Smooth muscle cell (in vitro differentiated cells): Measurements from ENCODE around the gene RRP1B. TPM values are rescaled to one million over a fixed set of nuclear protein-coding genes. Genes with fewer than 3 reads are reported as not detected.

ENCODE experiments used
- DNase-seq: peaks from one replicate; lab custom pipeline; 2025; ENCODE audit not compliant: unreplicated experiment; lab: John Stamatoyannopoulos, UW
- H2AFZ ChIP-seq: fragments of 200-600 bp; sonication (generic); 2 replicates; pipeline ENCODE4 v1.6.0; 2016; ENCODE audit warnings: antibody characterized with exemption, low read depth, mild to moderate bottlenecking
- H3F3A ChIP-seq: fragments of 200-600 bp; sonication (generic); 2 replicates; pipeline ENCODE4 v1.6.0; 2017; ENCODE audit warnings: antibody characterized with exemption, low read depth
- H3K27ac ChIP-seq: fragments of 200-600 bp; sonication (generic); 2 replicates; pipeline ENCODE4 v1.5.1; 2016; ENCODE audit warnings: low read depth, mild to moderate bottlenecking
- H3K27me3 ChIP-seq: fragments of 200-600 bp; sonication (generic); 2 replicates; pipeline ENCODE4 v1.6.1; 2016; ENCODE audit warnings: low read depth, mild to moderate bottlenecking
- H3K36me3 ChIP-seq: fragments of 200-600 bp; sonication (generic); 2 replicates; pipeline ENCODE4 v1.5.1; 2016; ENCODE audit warnings: low read depth
- H3K4me1 ChIP-seq: fragments of 200-600 bp; sonication (generic); 2 replicates; pipeline ENCODE4 v1.5.1; 2016; ENCODE audit warnings: low read depth
- H3K4me2 ChIP-seq: fragments of 200-600 bp; sonication (generic); 2 replicates; pipeline ENCODE4 v1.6.0; 2016; ENCODE audit warnings: mild to moderate bottlenecking
- H3K4me3 ChIP-seq: fragments of 200-600 bp; sonication (generic); 2 replicates; pipeline ENCODE4 v1.5.1; 2016; ENCODE audit warnings: mild to moderate bottlenecking
- H3K79me2 ChIP-seq: fragments of 200-600 bp; sonication (generic); 2 replicates; pipeline ENCODE4 v1.6.0; 2016; ENCODE audit warnings: low read depth, mild to moderate bottlenecking
- H3K9ac ChIP-seq: fragments of 200-600 bp; sonication (generic); 2 replicates; pipeline ENCODE4 v1.6.0; 2016; ENCODE audit warnings: low read depth
- H3K9me3 ChIP-seq: fragments of 200-600 bp; sonication (generic); replicated peaks from 2 replicates; pipeline ENCODE4 v1.5.1; 2016; ENCODE audit warnings: low read depth
- H4K20me1 ChIP-seq: fragments of 200-600 bp; sonication (generic); 2 replicates; pipeline ENCODE4 v1.6.0; 2016; ENCODE audit warnings: low read depth
- WGBS: methylation state at CpG from one replicate; pipeline ENCODE4 v1.1.7; 2016; ENCODE audit warnings: low lambda C conversion rate; 5-methylcytosine and 5-hydroxymethylcytosine counted together
- polyA plus RNA-seq: library from polyadenylated mRNA; unstranded; fragments of >200 nt; fragmentation: Nextera tagmentation; extraction: Ambion mirVana; gene quantifications from 2 replicates; pipeline ENCODE4 v1.2.1, GENCODE V29; 2016
- total RNA-seq: library from RNA; depleted of rRNA; stranded (reverse); fragments of >200 nt; gene quantifications from 2 replicates; pipeline ENCODE4 v1.2.3, GENCODE V29; 2014
- TF ChIP-seq, protein P1 (sequence below): fragments of 200-600 bp; sonication (generic); IDR thresholded peaks from 2 replicates; pipeline ENCODE4 v1.5.1; 2017; ENCODE audit warnings: borderline replicate concordance, mild to moderate bottlenecking, antibody characterized with exemption; ENCODE audit not compliant: insufficient read depth, poor library complexity, severe bottlenecking

RRP1B gene
- total and polyA plus RNA-seq, 2 experiments from 2014 or later: 10.6 to 19.3 TPM

DNA sequence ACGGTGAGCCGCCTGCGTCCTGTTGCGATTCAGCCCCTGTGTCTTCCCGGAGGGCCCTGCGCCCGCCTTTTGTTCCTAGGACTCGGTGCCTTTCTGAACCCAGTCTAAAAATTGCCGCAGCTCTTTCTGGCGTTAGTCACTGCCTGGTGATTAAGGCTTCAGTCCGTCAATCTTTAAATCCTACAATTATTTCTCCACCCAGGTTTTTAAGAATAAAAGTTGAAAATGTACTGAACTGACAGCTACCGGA, 43.4 kb downstream of the RRP1B start:
- H3K27ac ChIP-seq: no peak overlapping the region
- peak overlapping the region; percentile 13 for H3K4me2 ChIP-seq
- H3K9ac ChIP-seq: no peak overlapping the region
- no peaks in the 10 kb centered on the region for H3K79me2 ChIP-seq
- H3K4me1 ChIP-seq: peaks cover 10% of the 10 kb centered on the region
- 80% methylated on average over 12 of the region's 12 CpGs for WGBS
- H4K20me1 ChIP-seq: no peaks in the 10 kb centered on the region
- peak overlapping the region; percentile 1 for H3K4me3 ChIP-seq
- H2AFZ ChIP-seq: no peak overlapping the region
- H3F3A ChIP-seq: no peaks in the 10 kb centered on the region
- no peaks in the 10 kb centered on the region for H3K36me3 ChIP-seq
- no peak for DNase-seq
- H3K9me3 ChIP-seq: no peaks in the 10 kb centered on the region
- TF ChIP-seq, protein P1, sequence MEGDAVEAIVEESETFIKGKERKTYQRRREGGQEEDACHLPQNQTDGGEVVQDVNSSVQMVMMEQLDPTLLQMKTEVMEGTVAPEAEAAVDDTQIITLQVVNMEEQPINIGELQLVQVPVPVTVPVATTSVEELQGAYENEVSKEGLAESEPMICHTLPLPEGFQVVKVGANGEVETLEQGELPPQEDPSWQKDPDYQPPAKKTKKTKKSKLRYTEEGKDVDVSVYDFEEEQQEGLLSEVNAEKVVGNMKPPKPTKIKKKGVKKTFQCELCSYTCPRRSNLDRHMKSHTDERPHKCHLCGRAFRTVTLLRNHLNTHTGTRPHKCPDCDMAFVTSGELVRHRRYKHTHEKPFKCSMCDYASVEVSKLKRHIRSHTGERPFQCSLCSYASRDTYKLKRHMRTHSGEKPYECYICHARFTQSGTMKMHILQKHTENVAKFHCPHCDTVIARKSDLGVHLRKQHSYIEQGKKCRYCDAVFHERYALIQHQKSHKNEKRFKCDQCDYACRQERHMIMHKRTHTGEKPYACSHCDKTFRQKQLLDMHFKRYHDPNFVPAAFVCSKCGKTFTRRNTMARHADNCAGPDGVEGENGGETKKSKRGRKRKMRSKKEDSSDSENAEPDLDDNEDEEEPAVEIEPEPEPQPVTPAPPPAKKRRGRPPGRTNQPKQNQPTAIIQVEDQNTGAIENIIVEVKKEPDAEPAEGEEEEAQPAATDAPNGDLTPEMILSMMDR: no peak
- H3K27me3 ChIP-seq: no peaks in the 10 kb centered on the region

- Histone ChIP-seq H3K27me3 (no peaks in the 10 kb centered on the region), H3K27ac (no peak overlapping the region), H3K9me3 (no peaks in the 10 kb centered on the region), H3K4me3 (peak overlapping the region; percentile 1), H3K79me2 (no peaks in the 10 kb centered on the region), H3K4me1 (peaks cover 10% of the 10 kb centered on the region), H3K36me3 (no peaks in the 10 kb centered on the region), H3K4me2 (peak overlapping the region; percentile 13), H3K9ac (no peak overlapping the region), H2AFZ (no peak overlapping the region), H3F3A (no peaks in the 10 kb centered on the region), H4K20me1 (no peaks in the 10 kb centered on the region)
- DNase-seq: no peak
- WGBS: 54% methylated on average over 29 of the region's 29 CpGs
- TF ChIP-seq, protein P1: no peak
Observed at GRCh38 chr21:43703035-43703880, 43.9 kb downstream of the RRP1B start.

- Histone ChIP-seq H4K20me1 (no peaks in the 10 kb centered on the region), H3K9me3 (no peaks in the 10 kb centered on the region), H3K79me2 (no peaks in the 10 kb centered on the region), H3K9ac (no peak overlapping the region), H3K4me3 (no peak overlapping the region), H3K4me1 (peaks cover 10% of the 10 kb centered on the region), H3K27ac (no peak overlapping the region), H3K4me2 (no peak overlapping the region), H2AFZ (no peak overlapping the region), H3K36me3 (no peaks in the 10 kb centered on the region), H3K27me3 (no peaks in the 10 kb centered on the region), H3F3A (no peaks in the 10 kb centered on the region)
- no peak for DNase-seq
- TF ChIP-seq, protein P1: no peak
- 97% methylated on average over 9 of the region's 9 CpGs for WGBS
Observed at GRCh38 chr21:43707462-43707861, 48.1 kb downstream of the RRP1B start.
